HG03460 (cell line): ENCODE results near the gene NRXN2.

Experiments used
- ATAC-seq: cut with Tn5 transposase; IDR thresholded peaks from one replicate; pipeline ENCODE4 v1.9.1; 2021; ENCODE audit not compliant: unreplicated experiment

Gene NRXN2

GRCh38 chr11:64723117-64723906 lies at the start of gene NRXN2:
NRXN2 (minus strand) TSS chr11:64723197; CDS start chr11:64713699, 9,498 bp downstream.
- peak; percentile 78 for ATAC-seq

- ATAC-seq: no peak
These were observed 49.5 kb upstream of the NRXN2 start for GRCh38 chr11:64772303-64773018.

DNA sequence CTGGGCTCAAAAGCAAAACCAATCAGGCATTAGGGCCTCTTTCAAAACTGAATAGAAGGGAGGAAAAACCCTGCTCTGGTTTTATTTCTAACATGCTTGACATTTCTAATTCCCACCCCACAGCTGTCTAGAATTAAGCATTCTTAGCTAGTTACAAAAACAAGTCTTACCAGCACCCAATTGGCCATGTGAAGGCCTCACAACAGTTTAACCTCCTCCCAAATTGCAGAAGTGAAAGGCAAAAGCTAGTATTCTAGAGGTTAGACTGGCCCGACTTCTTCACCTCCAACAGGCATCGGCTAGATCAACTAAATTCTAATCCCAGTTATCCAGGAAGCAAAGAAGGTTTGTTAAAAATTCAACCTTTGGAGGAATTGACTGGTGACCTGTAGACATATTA lies 48.9 kb upstream of the NRXN2 start:
- no peak for ATAC-seq

DNA sequence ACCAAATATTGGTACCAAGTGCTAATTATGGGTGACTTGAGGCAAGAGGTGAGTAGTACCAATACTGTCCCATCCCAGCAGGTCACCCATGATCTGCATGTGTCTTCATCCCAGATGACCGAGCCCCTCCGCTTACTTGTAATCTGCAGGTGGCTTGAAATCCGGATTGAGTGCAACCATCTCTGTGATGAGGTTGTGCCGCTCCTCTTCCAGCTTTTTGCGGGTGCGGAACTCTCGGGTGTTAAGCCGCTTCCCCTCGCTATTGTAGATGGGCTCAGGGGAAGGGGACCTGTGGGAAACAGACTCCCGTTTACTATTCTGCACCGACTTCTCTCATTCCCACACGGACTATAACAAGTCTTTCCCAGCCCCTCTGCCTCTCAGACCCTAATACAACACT lies 47.1 kb upstream of the NRXN2 start:
- ATAC-seq: no peak

- ATAC-seq: no peak
These were observed 46.3 kb upstream of the NRXN2 start for GRCh38 chr11:64769283-64769682.

DNA sequence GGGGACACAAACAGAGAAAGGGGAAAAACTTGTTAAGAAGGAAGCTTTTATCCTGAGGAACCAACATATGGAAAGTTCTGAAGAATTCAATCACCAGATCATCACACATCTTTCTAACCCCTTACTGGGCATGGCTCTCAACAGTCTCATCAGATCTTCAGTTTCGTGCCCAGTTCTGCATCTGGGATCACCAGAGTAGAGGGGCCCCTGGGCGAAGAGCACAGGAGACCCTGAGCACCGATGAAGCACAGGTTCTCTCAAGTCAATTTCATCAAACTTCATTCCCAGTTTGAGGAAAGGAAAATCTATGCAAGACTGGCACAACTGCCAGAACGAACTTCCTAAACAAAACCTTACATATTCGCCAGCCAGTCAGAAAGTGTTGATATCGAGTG lies 45.3 kb upstream of the NRXN2 start:
- no peak for ATAC-seq

DNA sequence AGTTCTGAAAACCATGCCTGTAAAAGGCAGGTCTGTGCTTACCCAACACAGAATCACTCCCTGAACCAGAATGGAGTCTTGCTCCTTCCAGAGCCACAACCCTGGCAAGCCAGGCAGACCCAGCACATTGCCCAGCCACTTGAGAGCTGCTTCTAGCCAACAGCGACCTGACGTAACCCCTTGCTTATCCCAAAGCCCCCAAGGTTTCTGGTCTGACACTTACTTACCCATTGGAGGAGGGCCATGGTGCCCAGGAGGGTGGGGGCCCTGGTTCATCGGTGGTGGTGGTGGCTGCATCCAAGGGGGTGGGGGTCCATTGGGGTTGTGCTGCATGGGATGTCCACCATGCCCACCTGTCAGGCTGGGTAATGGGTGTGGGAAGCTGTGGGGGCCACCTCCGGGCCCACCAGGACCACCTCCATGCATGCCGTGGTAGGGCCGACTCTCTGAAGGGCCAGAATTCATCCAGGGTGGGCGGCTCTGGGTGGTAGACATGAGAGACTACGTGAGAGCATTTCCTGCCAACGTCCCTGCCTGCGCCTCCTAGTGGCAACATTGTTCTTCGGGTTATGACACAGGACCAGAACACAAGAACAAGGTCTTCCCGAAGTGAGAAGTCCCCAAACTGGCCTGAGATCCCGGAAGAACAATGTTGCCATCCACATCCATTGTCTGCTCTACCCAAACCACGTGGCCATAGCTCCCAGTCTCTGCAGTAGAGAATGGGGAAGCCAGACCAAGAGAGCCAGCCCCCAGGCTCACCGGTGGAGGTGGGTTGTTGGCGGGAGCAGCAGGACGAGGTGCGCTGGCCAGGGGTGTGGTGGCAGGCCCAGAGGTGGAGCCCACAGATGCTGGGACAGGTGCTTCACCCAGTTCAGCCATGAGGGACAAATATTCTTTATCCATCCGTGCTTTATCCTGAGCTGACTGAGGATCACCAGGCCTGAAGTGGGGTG lies 44.6 kb upstream of the NRXN2 start:
- no peak for ATAC-seq

GRCh38 chr11:64766881-64767280 lies 43.9 kb upstream of the NRXN2 start:
- ATAC-seq: no peak

DNA sequence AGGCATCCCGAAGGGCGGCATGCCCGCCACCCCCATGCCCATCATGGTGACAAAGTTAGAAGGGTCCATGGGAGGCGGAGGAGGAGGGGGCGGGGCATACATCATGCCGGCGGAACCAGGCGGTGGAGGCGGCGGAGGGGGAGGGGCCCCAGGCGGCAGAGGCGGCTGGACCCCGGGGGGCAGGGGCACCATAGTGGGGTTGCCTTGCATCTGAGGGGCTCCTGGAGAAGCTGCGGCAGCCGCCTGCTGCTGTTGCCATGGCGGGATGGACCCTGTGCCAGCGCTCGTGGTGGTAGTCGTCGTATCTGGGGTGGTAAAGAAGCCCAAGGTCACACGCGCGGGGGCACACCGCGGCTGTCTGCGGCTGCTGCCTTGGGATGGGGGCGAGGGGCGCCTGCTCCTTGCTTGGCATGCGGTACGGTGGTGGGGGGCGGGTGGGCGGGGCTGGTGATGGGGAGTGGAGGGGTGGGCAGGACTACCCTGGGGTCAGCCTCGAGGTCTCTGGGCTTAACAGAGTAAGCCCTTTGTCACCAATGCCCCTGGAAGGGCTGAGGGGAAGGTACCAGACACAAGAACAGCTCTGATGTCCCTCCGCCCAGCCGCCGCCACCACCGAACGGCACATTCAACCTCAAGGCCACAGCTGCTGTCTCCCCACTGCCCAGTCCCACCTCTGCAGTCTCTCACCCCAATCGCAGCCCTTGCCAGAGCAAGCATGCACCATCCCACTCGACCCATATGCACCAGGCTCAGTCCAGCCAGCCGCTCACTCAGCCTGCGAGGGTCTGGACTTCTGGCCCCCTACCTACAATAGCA lies 43.1 kb upstream of the NRXN2 start:
- no peak for ATAC-seq

DNA sequence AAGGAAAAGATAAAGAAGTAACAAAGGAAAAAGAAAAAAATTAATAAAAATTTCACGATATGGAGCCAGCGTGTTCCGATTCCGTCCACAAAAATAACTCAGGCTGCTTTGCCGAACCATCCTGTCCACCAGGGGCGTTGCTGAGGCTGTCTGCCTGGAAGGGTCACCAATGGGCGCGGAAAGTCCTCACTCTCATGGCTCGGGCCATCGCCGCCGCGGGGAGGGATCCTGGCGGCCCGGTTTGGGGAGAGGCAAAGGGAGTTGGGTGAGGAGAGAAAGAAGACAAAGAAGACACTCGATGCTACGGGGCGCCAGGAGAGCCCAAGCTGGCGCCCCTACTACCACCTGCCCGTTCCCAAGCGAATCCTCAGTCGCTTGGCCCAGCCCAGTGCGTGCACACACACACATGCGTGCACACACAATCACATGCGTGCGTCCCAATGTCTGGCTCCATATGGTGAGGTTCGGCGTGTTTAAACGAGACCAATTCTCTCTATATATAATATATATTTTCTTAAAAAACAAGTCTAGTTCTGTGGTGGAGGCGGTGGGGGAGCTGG lies 42.4 kb upstream of the NRXN2 start:
- ATAC-seq: no peak

- ATAC-seq: no peak
These were observed 41.8 kb upstream of the NRXN2 start for GRCh38 chr11:64764753-64765152.

DNA sequence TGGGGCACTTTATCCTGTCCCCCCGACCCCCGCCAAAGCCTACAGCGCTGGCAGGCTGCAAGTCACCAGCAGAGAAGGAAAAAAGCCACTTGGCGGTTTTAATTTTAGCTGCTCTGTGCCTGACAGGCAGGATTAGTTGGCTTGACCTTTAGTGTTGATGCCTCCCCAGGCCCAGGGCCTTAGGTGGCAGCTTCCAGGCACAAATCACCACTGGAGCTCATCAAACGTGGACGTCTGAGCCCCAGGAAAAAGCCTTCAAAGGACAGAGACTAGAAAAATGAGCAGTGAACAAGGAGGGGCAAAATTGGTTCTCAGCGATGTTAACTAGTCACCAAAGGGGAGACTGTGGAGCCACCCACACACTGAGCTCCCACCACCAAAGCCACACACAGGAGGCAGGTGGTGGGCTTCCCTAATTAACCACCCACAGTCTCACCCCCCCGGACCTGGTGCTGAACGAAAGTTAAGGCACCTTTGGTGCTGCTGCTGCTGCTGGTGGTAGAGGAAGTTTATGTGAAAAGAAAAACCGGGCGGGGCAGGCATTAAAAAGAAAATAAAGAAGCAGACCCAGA lies 41.1 kb upstream of the NRXN2 start:
- no peak for ATAC-seq

DNA sequence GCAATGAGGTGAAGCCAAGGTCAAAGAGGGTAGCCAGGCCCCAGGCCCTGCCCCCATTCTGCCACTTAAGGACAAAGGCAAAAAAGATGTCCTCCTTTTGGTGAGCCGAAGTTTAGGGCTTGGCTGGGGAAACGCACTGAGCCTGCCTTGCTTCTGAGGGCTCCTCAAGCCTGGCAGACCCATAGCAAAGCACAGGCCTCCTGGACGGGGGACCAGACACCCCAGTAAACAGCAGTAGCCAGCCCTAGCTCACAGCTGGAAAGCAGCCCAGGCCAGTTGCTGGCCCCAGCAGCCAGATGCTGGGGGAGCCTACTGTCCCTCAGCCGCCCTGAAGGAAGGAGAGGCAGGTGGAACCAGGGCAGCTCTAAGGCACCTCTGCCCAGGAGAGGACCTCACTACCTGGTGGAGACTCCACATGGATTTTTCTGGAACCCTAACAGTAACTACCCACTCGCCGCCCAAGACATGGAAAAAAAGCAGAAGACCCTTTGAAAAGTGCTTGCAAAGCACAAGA lies 40.6 kb upstream of the NRXN2 start:
- ATAC-seq: no peak

DNA sequence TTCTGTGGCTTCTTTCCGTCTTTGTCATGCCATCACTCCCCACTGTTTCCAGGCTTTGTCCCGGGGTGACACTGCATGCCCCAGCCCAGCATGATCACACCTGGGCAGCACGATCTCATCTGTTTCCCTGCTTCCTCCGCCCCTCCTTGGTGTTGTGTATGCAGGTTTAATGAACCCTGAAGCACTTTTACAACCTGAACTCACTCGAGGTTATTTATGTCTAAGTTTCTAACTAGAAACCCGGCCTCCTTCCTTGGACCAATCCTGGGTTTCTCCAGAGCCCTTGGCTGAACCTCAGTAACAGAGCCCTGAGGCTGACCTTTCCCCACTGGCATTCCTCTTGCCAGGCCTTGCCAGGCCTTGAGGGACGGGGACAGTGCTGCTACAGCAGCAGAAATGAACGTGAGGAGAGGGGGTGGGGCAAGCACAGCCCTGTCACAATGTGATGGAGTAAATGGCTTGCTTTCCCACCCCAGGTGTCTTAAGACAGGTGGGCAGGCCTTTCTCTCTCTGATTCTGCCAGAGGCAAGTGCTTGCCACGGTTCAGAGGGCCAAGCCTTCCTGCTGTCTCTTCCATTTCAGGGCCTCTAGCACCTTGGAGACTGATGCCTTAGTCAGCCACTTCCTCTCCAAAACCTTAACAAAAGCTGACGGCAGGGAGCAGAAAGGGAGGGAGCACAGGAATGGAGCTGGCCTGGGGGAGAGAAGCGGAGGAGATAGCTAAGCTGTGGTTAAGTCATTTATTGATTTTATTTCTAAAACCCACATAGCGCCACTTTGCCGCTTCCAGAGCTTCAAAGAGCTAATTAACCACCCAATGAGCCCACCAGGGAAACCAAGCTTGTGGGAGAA lies 39.9 kb upstream of the NRXN2 start:
- no peak for ATAC-seq

- ATAC-seq: no peak
These were observed 39.3 kb upstream of the NRXN2 start for GRCh38 chr11:64762277-64762673.

- ATAC-seq: no peak
These were observed 37.9 kb upstream of the NRXN2 start for GRCh38 chr11:64760759-64761420.

- ATAC-seq: no peak
These were observed 37.0 kb upstream of the NRXN2 start, which contains the start of gene PYGM for GRCh38 chr11:64759722-64760719. PYGM (minus strand) TSS chr11:64759974; CDS start chr11:64759898, 76 bp downstream.
